Muscle of arm (tissue), 12 donors: Measurements from ENCODE around the gene MTTP. TPM values are rescaled to one million over a fixed set of nuclear protein-coding genes. Genes with fewer than 3 reads are reported as not detected.

Source experiments
- DNase-seq: peaks from one replicate; pipeline ENCODE4 v3.0.0-alpha.2; 2013
- polyA plus RNA-seq, 12 donors: library from polyadenylated mRNA; unstranded; fragments of 120-200 nt; gene quantifications; one replicate each; pipeline ENCODE4 v1.2.1, GENCODE V29; 2013; ENCODE audit not compliant: insufficient read length in 12 of 12

MTTP gene
- polyA plus RNA-seq, 12 donors, result 0.43 to 16.0 (median 1.2) TPM; not detected in 1

DNA sequence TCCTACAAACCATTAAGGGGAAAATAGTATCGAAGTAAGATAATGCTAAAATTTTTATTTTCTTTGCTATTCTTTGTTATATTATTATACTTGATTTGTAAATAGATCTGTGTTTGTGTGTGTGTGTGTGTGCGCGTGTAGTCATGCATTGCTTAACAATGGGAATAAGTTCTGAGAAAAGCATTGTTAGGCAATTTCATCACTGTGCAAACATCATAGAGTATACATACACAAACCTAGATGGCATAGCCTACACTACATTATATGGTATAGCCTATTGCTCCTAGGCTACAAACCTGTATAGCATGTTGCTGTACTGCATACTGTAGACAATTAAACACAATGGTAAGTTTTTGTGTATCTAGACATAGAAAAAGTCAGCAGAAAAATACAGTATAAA is 17.1 kb downstream of the MTTP start:
- DNase-seq, result no peak

- no peak for DNase-seq
These were observed 19.4 kb downstream of the MTTP start for GRCh38 chr4:99593781-99594641.

GRCh38 chr4:99594818-99595217 is 20.2 kb downstream of the MTTP start:
- DNase-seq, result no peak

- DNase-seq, result no peak
These were observed 32.1 kb downstream of the MTTP start for GRCh38 chr4:99606716-99607115.

- DNase-seq, result no peak
These were observed 33.8 kb downstream of the MTTP start for GRCh38 chr4:99608417-99608816.

- DNase-seq, result peak; percentile 27
These were observed 36.1 kb downstream of the MTTP start for GRCh38 chr4:99610605-99611175.

DNA sequence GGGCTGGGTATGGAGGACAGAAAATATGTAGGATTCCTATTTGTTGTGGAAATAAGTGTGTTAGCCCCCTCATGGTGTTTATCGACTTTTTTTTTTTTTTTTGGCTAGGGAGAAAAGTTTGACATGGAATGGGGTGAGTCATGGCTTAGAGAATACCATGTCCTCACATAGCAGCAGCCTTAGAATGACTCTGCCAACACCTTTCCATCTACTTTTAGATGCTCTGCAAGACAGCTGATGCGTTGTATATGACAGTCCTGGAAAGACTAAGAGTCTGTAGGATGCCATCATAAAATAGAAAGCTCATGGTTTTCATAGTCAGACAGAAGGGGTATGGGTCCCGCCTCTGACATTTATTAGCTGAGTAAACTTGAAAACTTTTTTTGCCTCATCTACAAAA is 37.7 kb downstream of the MTTP start:
- no peak for DNase-seq

- DNase-seq, result no peak
These were observed 38.1 kb downstream of the MTTP start for GRCh38 chr4:99612704-99613103.

GRCh38 chr4:99614491-99614890 is 39.9 kb downstream of the MTTP start:
- DNase-seq, result no peak

DNA sequence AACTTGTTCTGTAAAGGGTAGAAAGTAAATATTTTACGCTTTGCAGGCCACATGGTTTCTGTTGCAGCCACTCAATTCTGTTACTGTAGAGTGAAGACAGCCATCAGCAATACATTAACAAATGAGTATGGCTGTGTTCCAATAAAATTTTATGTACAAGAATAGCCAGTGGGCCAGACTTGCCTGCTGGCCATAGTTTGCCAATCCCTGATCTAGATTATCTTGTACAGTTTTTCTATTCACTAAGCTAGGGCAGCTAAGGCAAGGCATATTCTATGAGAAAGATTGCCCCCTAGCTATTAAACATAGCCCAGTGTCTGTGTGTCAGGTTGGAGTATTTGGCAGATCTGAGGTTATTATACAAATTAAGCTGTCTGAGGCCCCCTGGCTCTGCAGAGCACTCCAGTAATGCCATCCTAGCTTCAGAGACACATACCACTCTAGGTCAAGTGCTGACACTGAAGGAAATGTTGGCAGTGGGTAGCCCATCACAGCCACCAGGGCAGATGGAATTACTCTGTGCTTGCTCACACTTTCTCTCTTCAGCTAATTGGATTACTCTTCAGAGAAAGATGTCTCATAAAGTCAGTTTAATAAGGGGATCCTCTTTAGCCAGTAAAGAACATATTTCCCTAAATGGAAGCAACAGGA is 40.7 kb downstream of the MTTP start:
- no peak for DNase-seq

GRCh38 chr4:99617374-99617773 is 42.8 kb downstream of the MTTP start:
- DNase-seq, result no peak

GRCh38 chr4:99622341-99622740 is 47.7 kb downstream of the MTTP start:
- no peak for DNase-seq

- no peak for DNase-seq
These were observed 49.6 kb downstream of the MTTP start for GRCh38 chr4:99624141-99624719.

DNA sequence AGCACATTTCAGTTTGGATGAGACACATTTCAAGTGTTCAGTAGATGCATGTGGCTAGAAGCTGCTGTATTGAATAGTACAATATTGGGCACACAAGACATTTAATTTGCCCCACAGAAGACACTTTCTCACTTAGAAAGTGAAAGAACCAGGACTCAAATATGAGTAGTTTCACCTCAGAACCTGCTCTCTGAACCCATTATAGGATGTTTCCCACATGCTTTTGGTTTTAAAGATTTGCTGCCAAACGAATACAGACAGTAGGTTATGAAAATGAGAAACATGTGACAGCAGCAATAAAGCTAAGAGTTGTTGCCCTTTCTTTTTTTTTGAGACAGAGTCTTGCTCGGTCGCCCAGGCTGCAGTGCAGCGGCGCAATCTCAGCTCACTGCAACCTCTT is 50.7 kb downstream of the MTTP start:
- DNase-seq, result no peak

DNA sequence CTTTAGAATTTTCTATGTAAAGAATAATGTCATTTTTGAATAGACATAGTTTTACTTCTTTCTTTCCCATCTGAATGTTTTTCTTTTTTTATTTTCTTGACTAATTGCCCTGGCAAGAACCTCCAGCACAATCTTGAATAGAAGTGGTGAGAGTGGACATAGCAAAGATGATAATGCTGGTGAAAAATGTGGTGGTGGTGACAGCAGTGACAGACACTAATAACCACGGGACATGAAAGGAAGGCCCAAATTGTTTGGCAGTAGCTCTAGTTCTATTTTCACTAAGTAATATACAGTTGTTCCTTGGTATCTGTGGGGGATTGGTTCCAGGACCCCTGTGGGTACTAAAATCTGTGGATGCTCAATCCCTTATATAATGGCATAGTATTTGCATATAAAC is 53.4 kb downstream of the MTTP start:
- no peak for DNase-seq

DNA sequence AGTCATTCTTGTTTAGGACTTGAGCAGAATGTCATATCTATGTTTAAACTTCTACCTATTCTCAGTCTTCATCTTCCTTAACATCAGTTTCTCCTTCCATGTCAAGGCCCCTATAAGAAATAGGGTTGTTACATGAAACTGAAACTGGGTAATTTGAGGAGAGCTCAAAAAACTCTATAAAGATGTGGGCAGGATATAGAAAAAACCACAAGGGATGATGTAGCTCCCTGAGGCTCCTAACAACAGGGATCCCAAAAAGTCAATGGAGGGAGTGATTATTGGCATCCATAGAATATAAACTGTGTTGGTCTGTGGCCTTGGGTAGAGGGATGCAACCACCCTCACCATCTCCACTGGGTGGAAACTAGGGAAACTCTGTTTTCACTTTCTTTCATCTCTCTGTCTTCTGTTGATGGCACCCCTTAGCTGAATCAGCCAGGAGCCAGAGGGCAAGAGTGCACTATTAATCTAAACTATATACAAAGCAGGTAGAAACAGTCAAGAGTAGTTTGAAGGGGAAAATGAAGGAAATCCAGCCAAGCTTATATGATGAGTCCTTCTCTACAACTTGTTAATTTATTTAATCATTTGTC is 55.4 kb downstream of the MTTP start:
- DNase-seq, result no peak

- DNase-seq, result no peak
These were observed 56.3 kb downstream of the MTTP start for GRCh38 chr4:99630857-99631360.

DNA sequence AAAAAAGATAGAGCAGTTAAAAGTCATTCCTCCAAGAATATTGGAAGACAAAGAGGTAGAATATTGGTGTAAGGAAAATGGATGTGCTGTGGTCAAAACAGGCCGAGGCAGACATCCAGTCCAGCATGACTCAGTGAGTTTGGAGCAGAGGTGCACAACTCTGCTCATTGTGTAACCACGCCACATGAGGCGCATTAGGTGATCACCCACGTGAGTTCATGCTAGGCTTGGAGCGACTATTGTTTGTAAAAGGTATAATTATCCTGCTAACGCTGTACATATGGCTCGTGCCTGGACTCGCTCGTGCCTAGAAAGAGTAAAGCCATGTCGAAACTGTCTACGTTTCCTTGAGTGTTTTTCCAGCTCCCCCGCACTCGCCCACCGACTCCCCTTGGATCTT is 59.1 kb downstream of the MTTP start:
- no peak for DNase-seq

DNA sequence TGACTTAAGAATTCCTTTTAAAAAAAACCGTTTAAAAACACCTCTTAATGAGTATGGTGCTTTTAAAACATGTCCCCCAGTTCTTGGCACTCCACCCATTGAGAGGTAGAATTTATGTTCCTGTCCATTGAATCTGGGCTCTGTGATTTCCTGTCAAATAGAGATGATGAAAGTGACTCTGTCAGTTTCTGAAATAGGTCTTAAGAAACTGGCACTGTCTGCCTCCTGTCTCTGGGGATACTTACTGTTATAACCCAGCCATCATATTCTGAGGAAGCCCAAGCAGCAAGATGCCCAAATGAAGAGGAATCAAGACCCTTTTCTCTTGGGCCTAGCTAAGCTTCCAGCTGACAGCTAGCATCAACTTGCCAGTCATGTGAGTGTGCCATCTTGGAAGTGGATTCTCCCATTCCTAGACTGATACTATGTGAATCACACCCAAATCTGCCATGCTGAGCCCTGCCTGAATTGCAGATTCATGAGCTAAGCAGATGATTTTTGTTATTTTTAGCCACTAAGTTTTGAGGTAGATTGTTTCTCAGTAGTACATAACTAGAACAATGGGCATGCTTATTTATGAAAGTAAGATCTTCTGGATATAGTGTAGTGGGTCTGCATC is 60.2 kb downstream of the MTTP start:
- no peak for DNase-seq

DNA sequence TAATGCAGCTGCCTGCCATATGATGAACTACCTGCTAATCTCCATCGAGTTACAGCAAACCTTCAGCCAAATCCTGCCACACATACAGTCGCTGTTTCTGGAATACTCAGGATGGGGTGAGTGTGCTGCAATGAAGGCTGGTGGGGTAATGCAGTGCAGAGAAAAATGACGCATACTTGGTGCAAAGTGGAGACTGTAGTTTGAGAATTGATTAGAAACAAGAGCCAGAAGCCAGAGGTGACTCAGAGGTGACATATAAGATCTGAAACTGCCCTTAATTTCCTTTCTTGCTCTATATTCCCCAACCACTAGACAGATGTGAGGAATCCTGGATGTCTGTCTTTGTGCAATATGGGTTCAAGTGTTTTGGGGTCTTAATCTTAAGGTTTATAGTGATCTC is 61.0 kb downstream of the MTTP start:
- no peak for DNase-seq

DNA sequence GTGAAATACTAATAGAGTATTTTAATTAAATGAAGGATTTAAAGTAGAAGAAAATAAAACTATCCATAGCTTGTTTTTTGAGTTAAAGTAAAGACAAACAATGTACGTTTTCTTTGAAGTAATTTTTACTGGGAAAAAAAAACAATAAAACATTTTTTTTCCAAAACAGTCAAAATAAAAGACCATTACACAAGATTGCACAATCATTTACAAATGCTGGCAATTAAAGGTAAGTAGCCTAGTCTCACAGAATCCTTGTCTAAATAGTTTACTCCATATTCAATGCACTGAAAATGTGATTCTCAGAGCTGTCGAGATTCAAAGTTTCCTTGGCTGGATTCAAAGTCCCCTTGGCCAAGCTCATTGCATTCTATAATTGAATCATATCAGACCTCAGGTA is 61.8 kb downstream of the MTTP start:
- no peak for DNase-seq

- DNase-seq, result no peak
These were observed 62.5 kb downstream of the MTTP start for GRCh38 chr4:99637174-99637573.
